HL-60 (cell line): ENCODE results near the gene AKAP12.

Experiments used
- CTCF ChIP-seq: IDR thresholded peaks from one replicate; pipeline ENCODE4 v1.5.1; 2011; ENCODE audit warnings: low read length, control low read depth, inconsistent platforms; ENCODE audit not compliant: insufficient read depth
- POLR2AphosphoS5 ChIP-seq: IDR thresholded peaks from 2 replicates; pipeline ENCODE4 v1.6.1; 2012; ENCODE audit warnings: low read depth

- TF ChIP-seq POLR2AphosphoS5 (no peak), CTCF (no peak)
Observed at GRCh38 chr6:151349651-151350270, 110.0 kb downstream of the AKAP12 start.
